SJSA1 (cell line): ENCODE results near the gene FLT3. TPM values are rescaled to one million over a fixed set of nuclear protein-coding genes. Genes with fewer than 3 reads are reported as not detected.

Experiments used
- DNase-seq, 2 experiments: peaks; one replicate each; pipeline ENCODE4 v3.0.0-alpha.2; 2015 to 2020; ENCODE audit warnings: low spot score in 2 of 2, low read depth in 1 of 2
- H3K27ac ChIP-seq: fragments of 250-450 bp; sonication (Bioruptor Pico); 2 replicates; pipeline ENCODE4 v1.5.1; 2020; ENCODE audit warnings: mild to moderate bottlenecking, moderate library complexity
- H3K27me3 ChIP-seq: fragments of 250-450 bp; sonication (Bioruptor Pico); replicated peaks from 2 replicates; pipeline ENCODE4 v1.5.1; 2020; ENCODE audit warnings: mild to moderate bottlenecking, moderate library complexity
- H3K36me3 ChIP-seq: fragments of 250-450 bp; sonication (Bioruptor Pico); 2 replicates; pipeline ENCODE4 v1.5.1; 2020; ENCODE audit warnings: mild to moderate bottlenecking
- H3K4me1 ChIP-seq: fragments of 250-450 bp; sonication (Bioruptor Pico); replicated peaks from 2 replicates; pipeline ENCODE4 v1.6.1; 2021; ENCODE audit warnings: mild to moderate bottlenecking
- H3K4me3 ChIP-seq: fragments of 250-450 bp; sonication (Bioruptor Pico); 2 replicates; pipeline ENCODE4 v1.5.1; 2020; ENCODE audit warnings: mild to moderate bottlenecking
- H3K9me3 ChIP-seq: fragments of 250-450 bp; sonication (Bioruptor Pico); replicated peaks from 2 replicates; pipeline ENCODE4 v1.5.1; 2020; ENCODE audit warnings: mild to moderate bottlenecking
- total RNA-seq: library from RNA; depleted of rRNA; stranded (reverse); fragments of >200 nt; shearing (Covaris generic); gene quantifications from 2 replicates; pipeline ENCODE4 v1.2.3, GENCODE V29; 2014; rRNA removed

The FLT3 gene
- total RNA-seq, 1 experiment from 2014 or later = not detected

GRCh38 chr13:27956576-27957300, 143.6 kb downstream of the FLT3 start:
- peaks cover 70% of the 10 kb centered on the region for H3K27me3 ChIP-seq
- H3K27ac ChIP-seq = no peak overlapping the region
- peaks cover 17% of the 10 kb centered on the region for H3K4me1 ChIP-seq
- no peaks in the 10 kb centered on the region for H3K36me3 ChIP-seq
- H3K9me3 ChIP-seq = no peaks in the 10 kb centered on the region; the same call in 1 of the 2 replicates
- H3K4me3 ChIP-seq = no peak overlapping the region
- no peak for DNase-seq

GRCh38 chr13:27955014-27955591, 145.3 kb downstream of the FLT3 start:
- no peaks in the 10 kb centered on the region; the same call in 1 of the 2 replicates for H3K9me3 ChIP-seq
- DNase-seq = no peak
- peaks cover 55% of the 10 kb centered on the region for H3K27me3 ChIP-seq
- H3K27ac ChIP-seq = no peak overlapping the region
- H3K4me3 ChIP-seq = no peak overlapping the region
- peaks cover 11% of the 10 kb centered on the region for H3K4me1 ChIP-seq
- H3K36me3 ChIP-seq = no peaks in the 10 kb centered on the region

- peak overlapping the region; percentile 26 for H3K4me3 ChIP-seq
- H3K27ac ChIP-seq = no peak overlapping the region
- no peaks in the 10 kb centered on the region for H3K36me3 ChIP-seq
- no peak for DNase-seq
- peaks cover 49% of the 10 kb centered on the region for H3K27me3 ChIP-seq
- peaks cover 11% of the 10 kb centered on the region for H3K4me1 ChIP-seq
- no peaks in the 10 kb centered on the region; the same call in 1 of the 2 replicates for H3K9me3 ChIP-seq
These were observed 145.9 kb downstream of the FLT3 start for GRCh38 chr13:27954406-27954851.

- H3K4me1 ChIP-seq = peaks cover 11% of the 10 kb centered on the region
- peak overlapping the region; percentile 26 for H3K4me3 ChIP-seq
- DNase-seq = peak in 1 of 2 experiments; percentile 42
- no peak overlapping the region for H3K27ac ChIP-seq
- peaks cover 43% of the 10 kb centered on the region for H3K27me3 ChIP-seq
- H3K36me3 ChIP-seq = no peaks in the 10 kb centered on the region
- H3K9me3 ChIP-seq = no peaks in the 10 kb centered on the region; the same call in 1 of the 2 replicates
These were observed 146.5 kb downstream of the FLT3 start for GRCh38 chr13:27953676-27954405.

Other genes starting within 250 kb of the FLT3 start
- not detected in 2 replicates for gene PDX1, start 180.6 kb downstream of the FLT3 start, total RNA-seq
- not detected in 2 replicates for gene CDX2, start 131.3 kb downstream of the FLT3 start, total RNA-seq
- not detected in 2 replicates for gene URAD, start 111.9 kb downstream of the FLT3 start, total RNA-seq
- 7.3 and 8.1 TPM in 2 replicates for gene PAN3, start 38.0 kb upstream of the FLT3 start, total RNA-seq